IPS DF 6.9 (cell line): ENCODE measurements around the gene WBP2NL.
A peak's percentile ranks its signal among the peaks of the same experiment; 100 is the strongest.

Experiments used
- DNase-seq: peaks from one replicate; pipeline ENCODE4 v3.0.0-alpha.2; 2013; ENCODE audit warnings: low read depth, low spot score
- H3K27ac ChIP-seq: one replicate; pipeline ENCODE4 v1.5.1; 2013; ENCODE audit warnings: low read length, control low read depth
- H3K27me3 ChIP-seq: 2 replicates; pipeline ENCODE4 v1.6.1; 2013; ENCODE audit warnings: mild to moderate bottlenecking, low read length; ENCODE audit not compliant: control insufficient read depth, insufficient read depth
- H3K36me3 ChIP-seq: 2 replicates; pipeline ENCODE4 v1.6.1; 2013; ENCODE audit warnings: low read length; ENCODE audit not compliant: control insufficient read depth, insufficient read depth
- H3K4me1 ChIP-seq: 2 replicates; pipeline ENCODE4 v1.6.1; 2013; ENCODE audit warnings: low read length; ENCODE audit not compliant: control insufficient read depth, insufficient read depth
- H3K4me3 ChIP-seq: 2 replicates; pipeline ENCODE4 v1.5.1; 2013; ENCODE audit warnings: mild to moderate bottlenecking, low read length
- H3K9me3 ChIP-seq: 2 replicates; pipeline ENCODE4 v1.6.1; 2013; ENCODE audit warnings: low read length, inconsistent platforms; ENCODE audit not compliant: control insufficient read depth, insufficient read depth
- WGBS: extraction: QIAGEN DNeasy Blood & Tissue Kit; methylation state at CpG from one replicate; pipeline ENCODE4 v1.1.7; 2013; ENCODE audit warnings: mixed read lengths, missing lambda C conversion rate; ENCODE audit not compliant: insufficient read length, insufficient coverage; 5-methylcytosine and 5-hydroxymethylcytosine counted together

The WBP2NL gene

GRCh38 chr22:42062506-42063170 is 64.0 kb downstream of the WBP2NL start:
- Histone ChIP-seq H3K4me3 (no peak overlapping the region), H3K27ac (no peak overlapping the region), H3K27me3 (no peaks in the 10 kb centered on the region), H3K4me1 (peaks cover 10% of the 10 kb centered on the region), H3K9me3 (no peaks in the 10 kb centered on the region), H3K36me3 (peaks cover 17% of the 10 kb centered on the region)
- WGBS: no CpG with 5 or more reads among the region's 10 CpGs
- DNase-seq: no peak

GRCh38 chr22:42064629-42065028 is 66.0 kb downstream of the WBP2NL start:
- Histone ChIP-seq H3K27ac (no peak overlapping the region), H3K36me3 (peaks cover 16% of the 10 kb centered on the region), H3K27me3 (no peaks in the 10 kb centered on the region), H3K4me3 (no peak overlapping the region), H3K9me3 (no peaks in the 10 kb centered on the region), H3K4me1 (peaks cover 10% of the 10 kb centered on the region)
- DNase-seq: no peak
- WGBS: no CpG with 5 or more reads among the region's 1 CpG

DNA sequence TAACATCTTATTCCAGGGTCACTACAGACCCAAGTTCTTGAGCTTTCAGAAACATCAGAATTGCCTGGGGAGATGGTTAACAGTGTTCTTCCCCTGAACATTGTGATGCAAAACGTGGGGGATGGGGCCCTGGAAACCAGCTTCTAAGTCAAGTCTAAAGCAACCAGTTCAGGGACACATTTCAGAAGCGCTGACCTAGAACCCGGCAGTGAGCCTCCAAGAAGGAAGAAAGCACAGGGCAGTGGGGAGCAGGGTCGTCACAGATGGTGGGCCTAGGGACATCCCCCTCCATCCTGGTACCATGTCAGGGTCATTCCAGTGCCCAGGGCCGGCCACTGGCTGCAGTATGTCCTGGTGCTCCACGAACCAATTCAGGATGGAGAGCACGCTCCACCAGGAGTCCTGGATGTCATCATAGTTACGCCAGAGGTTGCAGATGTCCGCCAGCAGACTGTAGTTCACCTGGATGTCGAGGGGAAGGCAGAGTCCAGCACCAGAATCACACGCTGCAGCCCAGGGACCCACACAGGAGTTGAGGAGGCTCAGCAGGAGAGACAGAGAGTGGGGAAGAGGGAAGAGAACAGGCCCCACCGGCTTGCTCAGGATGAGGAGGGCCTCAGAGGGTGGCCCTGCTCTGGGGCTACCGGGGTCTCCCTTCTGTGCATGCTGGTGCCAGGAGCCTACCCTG is 67.0 kb downstream of the WBP2NL start:
- no peak for DNase-seq
- H3K27me3 ChIP-seq: no peaks in the 10 kb centered on the region
- no peak overlapping the region for H3K4me3 ChIP-seq
- H3K9me3 ChIP-seq: no peaks in the 10 kb centered on the region
- H3K4me1 ChIP-seq: peaks cover 14% of the 10 kb centered on the region
- H3K36me3 ChIP-seq: peaks cover 8% of the 10 kb centered on the region; the same call in 1 of the 2 replicates
- WGBS: no CpG with 5 or more reads among the region's 13 CpGs
- H3K27ac ChIP-seq: no peak overlapping the region

DNA sequence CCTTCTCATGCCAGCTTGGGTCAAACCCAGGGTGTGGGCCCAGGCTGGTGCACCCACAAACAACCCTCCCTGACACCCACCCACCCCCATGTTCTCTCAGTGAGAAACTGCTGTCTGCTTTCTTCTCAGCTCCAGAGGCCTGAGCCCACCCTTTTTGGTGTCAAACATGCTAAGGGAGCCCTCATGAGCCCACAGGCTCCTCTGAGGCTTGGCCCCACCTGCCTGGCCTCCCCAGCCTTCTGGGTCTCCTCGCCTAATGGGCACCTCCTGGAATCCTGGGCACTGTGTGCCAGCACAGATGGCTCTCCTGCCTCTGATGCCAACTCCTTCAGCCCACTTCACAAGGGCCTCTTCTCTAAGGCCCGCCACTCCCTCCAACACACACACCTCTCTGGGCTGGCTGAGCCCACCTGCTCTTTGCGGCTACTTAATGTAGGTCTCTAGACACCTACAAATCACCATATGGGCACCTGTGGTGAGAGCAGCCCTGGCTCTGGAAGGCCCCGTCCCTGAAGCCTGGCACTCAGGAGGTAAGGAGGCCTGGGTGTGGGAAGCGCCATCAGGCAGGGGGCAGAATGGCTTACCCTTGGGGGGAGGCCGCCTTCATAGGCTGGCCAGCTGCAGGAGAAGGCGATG is 67.7 kb downstream of the WBP2NL start:
- no CpG with 5 or more reads among the region's 7 CpGs for WGBS

DNA sequence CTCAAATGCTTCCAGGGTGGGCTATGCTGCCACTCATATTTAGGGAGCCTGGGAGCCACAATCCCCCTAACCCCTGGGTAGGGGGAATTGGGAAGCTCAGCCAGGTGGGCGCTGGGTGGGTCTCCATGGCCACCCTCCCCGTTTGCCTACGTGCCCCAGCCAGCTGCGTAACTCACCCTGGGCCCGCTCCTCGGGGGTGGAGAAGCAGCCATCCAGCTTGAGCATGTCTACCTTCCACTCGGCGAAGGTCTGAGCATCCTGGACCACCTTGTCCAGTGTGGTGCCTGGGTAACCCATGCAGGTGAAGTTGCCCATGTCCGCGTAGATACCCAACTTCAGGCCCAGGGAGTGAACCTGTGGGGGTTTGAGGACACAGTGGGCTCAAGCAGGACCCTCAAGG is 68.3 kb downstream of the WBP2NL start:
- Histone ChIP-seq H3K9me3 (no peaks in the 10 kb centered on the region), H3K4me1 (peaks cover 14% of the 10 kb centered on the region), H3K27me3 (no peaks in the 10 kb centered on the region), H3K36me3 (peaks cover 5% of the 10 kb centered on the region; the same call in 1 of the 2 replicates), H3K27ac (no peak overlapping the region), H3K4me3 (no peak overlapping the region)
- DNase-seq: no peak
- WGBS: no CpG with 5 or more reads among the region's 10 CpGs

More for the DNA sequence above, 67.7 kb downstream of the WBP2NL start:
- Histone ChIP-seq H3K4me3 (no peak overlapping the region), H3K27me3 (no peaks in the 10 kb centered on the region), H3K9me3 (no peaks in the 10 kb centered on the region), H3K27ac (no peak overlapping the region), H3K4me1 (peaks cover 14% of the 10 kb centered on the region), H3K36me3 (peaks cover 6% of the 10 kb centered on the region; the same call in 1 of the 2 replicates)
- no peak for DNase-seq

DNA sequence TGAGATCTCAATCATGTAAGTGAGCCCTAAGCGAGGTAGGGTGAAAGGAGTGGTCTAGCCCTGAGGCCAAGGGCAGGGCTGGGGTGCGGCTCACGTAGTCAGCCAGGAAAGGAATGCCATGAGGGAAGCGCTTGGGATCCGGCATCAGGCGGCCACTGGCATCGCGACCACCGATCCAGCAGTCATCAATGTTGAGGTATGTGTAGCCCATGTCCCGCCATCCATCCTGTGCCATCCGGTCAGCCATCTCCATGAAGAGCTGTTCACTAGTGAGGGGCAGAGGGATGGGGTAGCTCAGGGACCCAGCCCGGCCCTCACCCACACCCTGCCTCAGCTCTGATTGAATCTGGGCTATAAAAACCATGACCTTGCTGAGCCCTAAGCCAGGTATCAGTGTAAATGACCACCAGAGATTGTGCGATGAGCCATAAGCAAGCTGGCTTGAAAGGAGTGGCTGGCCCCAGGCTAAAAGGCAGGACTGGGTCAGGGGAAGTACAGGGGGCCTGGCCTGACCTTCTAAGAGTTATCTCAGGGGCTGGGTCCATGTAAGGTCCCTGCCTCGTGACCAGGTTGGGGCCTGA is 69.2 kb downstream of the WBP2NL start:
- H3K4me1 ChIP-seq: peaks cover 14% of the 10 kb centered on the region
- H3K27me3 ChIP-seq: no peaks in the 10 kb centered on the region
- no peaks in the 10 kb centered on the region for H3K9me3 ChIP-seq
- no CpG with 5 or more reads among the region's 14 CpGs for WGBS
- DNase-seq: no peak
- H3K4me3 ChIP-seq: no peak overlapping the region
- no peak overlapping the region for H3K27ac ChIP-seq
- peaks cover 5% of the 10 kb centered on the region; the same call in 1 of the 2 replicates for H3K36me3 ChIP-seq

DNA sequence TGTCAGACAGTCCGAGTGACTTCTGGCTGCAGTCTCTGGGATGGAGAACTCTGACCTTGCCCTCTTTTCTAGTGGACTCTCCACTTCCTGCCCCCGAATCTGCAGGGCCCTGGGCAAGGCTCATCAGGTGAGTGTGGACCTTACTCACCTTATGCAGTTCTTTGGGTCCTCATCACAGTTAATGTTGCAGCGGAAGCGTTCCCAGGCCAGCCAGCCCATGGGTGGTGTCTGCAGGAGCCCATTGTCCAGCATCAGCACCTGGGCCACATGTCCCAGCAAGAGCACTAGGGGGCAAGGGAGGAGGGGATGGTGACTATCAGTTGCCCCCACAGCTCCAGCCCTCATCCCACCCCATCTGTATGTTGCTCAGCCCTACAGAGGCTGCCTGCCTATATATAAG is 69.7 kb downstream of the WBP2NL start:
- H3K36me3 ChIP-seq: peaks cover 5% of the 10 kb centered on the region; the same call in 1 of the 2 replicates
- no peak overlapping the region for H3K27ac ChIP-seq
- WGBS: no CpG with 5 or more reads among the region's 4 CpGs
- DNase-seq: no peak
- H3K4me1 ChIP-seq: peaks cover 14% of the 10 kb centered on the region
- H3K9me3 ChIP-seq: no peaks in the 10 kb centered on the region
- no peak overlapping the region for H3K4me3 ChIP-seq
- no peaks in the 10 kb centered on the region for H3K27me3 ChIP-seq

DNA sequence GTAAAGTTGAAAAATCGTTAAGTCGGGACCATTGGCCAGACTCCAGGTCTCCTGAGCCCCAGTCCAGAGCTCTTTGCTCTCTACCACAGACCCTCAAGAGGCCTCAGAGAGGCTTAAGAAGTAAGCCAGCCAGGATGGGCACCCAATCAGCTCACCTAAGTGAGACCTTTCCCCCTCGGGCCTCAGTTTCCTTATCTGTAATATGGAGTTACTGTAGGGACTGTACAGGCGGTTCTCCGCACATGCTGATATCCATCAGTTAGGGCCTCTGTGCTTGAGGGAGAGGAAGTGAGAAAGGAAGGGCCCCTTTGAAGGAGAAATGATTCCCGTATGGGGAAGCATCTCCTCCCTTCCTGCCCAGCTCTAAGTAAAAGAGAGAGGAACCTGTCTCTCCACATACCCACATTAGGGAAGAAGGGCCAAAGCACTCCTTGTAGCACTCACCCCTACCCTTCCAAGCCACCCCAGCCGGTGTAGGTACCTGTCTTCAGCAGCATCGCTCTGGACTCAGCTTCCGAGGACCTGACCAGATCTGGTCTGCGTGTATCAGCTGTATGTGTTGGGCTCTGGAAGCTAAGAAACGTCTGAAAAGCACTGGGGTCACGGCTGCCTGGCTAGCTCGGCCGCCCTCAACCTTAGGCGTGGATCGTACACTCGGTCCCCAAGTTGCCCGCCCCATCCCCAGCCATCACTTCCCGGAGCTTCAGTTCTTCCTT is 71.4 kb downstream of the WBP2NL start:
- H3K27me3 ChIP-seq: no peaks in the 10 kb centered on the region
- H3K27ac ChIP-seq: no peak overlapping the region
- peak overlapping the region; percentile 56; the same call in 1 of the 2 replicates for H3K4me3 ChIP-seq
- H3K9me3 ChIP-seq: no peaks in the 10 kb centered on the region
- DNase-seq: no peak
- peaks cover 3% of the 10 kb centered on the region; the same call in 1 of the 2 replicates for H3K36me3 ChIP-seq
- H3K4me1 ChIP-seq: peaks cover 12% of the 10 kb centered on the region
- WGBS: no CpG with 5 or more reads among the region's 19 CpGs

GRCh38 chr22:42070517-42071422 is 72.2 kb downstream of the WBP2NL start, which contains the start of gene NAGA:
Gene NAGA (minus strand): TSS chr22:42070812. CDS start chr22:42070297, 515 bp downstream.
- no CpG with 5 or more reads among the region's 56 CpGs for WGBS
- no peaks in the 10 kb centered on the region for H3K9me3 ChIP-seq
- peak within 1 kb of the TSS; percentile 56; the same call in 1 of the 2 replicates for H3K4me3 ChIP-seq
- no peak within 1 kb of the TSS for H3K27ac ChIP-seq
- H3K4me1 ChIP-seq: peaks cover 7% of the 10 kb centered on the region
- no peaks in the 10 kb centered on the region for H3K27me3 ChIP-seq
- DNase-seq: peak; percentile 92
- H3K36me3 ChIP-seq: 0 out of 2 replicates have a peak, but pooled peaks cover 1% of the 10 kb centered on the region
